SK-N-SH treated with all-trans-retinoic acid at 6 μM for 48 hours (cell line): Measurements from ENCODE around the gene CCDC40.

Experiments used
- ATAC-seq: fragments of 200-7000 bp; cut with Tn5 transposase; 3 replicates; pipeline ENCODE4 v1.9.1; 2020; ENCODE audit warnings: mild to moderate bottlenecking, moderate library complexity
- BACH2 ChIP-seq: fragments of 250-450 bp; sonication (Bioruptor Pico); IDR thresholded peaks from 2 replicates; pipeline ENCODE4 v1.9.0; 2021; ENCODE audit warnings: mild to moderate bottlenecking, borderline replicate concordance
- CSDC2 ChIP-seq: fragments of 250-450 bp; sonication (Bioruptor Pico); IDR thresholded peaks from 2 replicates; pipeline ENCODE4 v1.5.0; 2020; ENCODE audit warnings: mild to moderate bottlenecking, moderate library complexity
- ESRRG ChIP-seq: fragments of 250-450 bp; sonication (Bioruptor Pico); IDR thresholded peaks from 2 replicates; pipeline ENCODE4 v1.6.1; 2021; ENCODE audit warnings: mild to moderate bottlenecking
- GLIS3 ChIP-seq: fragments of 250-450 bp; sonication (Bioruptor Pico); IDR thresholded peaks from 2 replicates; pipeline ENCODE4 v1.5.0; 2020; ENCODE audit warnings: mild to moderate bottlenecking, moderate library complexity
- ISL1 ChIP-seq: fragments of 250-450 bp; sonication (Bioruptor Pico); IDR thresholded peaks from 2 replicates; pipeline ENCODE4 v2.1.2; 2022; ENCODE audit warnings: mild to moderate bottlenecking, moderate library complexity
- OSR1 ChIP-seq: fragments of 250-450 bp; sonication (Bioruptor Pico); IDR thresholded peaks from 2 replicates; pipeline ENCODE4 v1.8.0; 2022; ENCODE audit warnings: moderate library complexity, mild to moderate bottlenecking, inconsistent platforms
- PPARA ChIP-seq: fragments of 250-450 bp; sonication (Bioruptor Pico); IDR thresholded peaks from 2 replicates; pipeline ENCODE4 v1.5.0; 2020; ENCODE audit warnings: mild to moderate bottlenecking, borderline replicate concordance
- RARB ChIP-seq: fragments of 250-450 bp; sonication (Bioruptor Pico); IDR thresholded peaks from 2 replicates; pipeline ENCODE4 v1.8.0; 2021; ENCODE audit warnings: mild to moderate bottlenecking, moderate library complexity
- SNAI2 ChIP-seq: fragments of 250-450 bp; sonication (Bioruptor Pico); IDR thresholded peaks from 2 replicates; pipeline ENCODE4 v1.5.0; 2020; ENCODE audit warnings: mild to moderate bottlenecking, moderate library complexity
- TCF4 ChIP-seq: fragments of 250-450 bp; sonication (Bioruptor Pico); IDR thresholded peaks from 2 replicates; pipeline ENCODE4 v1.8.0; 2021; ENCODE audit warnings: mild to moderate bottlenecking, moderate library complexity, borderline replicate concordance
- ZC3H10 ChIP-seq: fragments of 250-450 bp; sonication (Bioruptor Pico); IDR thresholded peaks from 2 replicates; pipeline ENCODE4 v1.5.1; 2021; ENCODE audit warnings: mild to moderate bottlenecking, moderate library complexity
- ZFP3 ChIP-seq: fragments of 250-450 bp; sonication (Bioruptor Pico); IDR thresholded peaks from 2 replicates; pipeline ENCODE4 v1.5.0; 2020; ENCODE audit warnings: mild to moderate bottlenecking, moderate library complexity
- ZFP30 ChIP-seq: fragments of 450-650 bp; formaldehyde crosslinking; IDR thresholded peaks from 2 replicates; pipeline ENCODE4 v1.5.0; 2022; ENCODE audit warnings: mild to moderate bottlenecking, moderate library complexity
- ZNF565 ChIP-seq: fragments of 450-650 bp; formaldehyde crosslinking; conservative IDR thresholded peaks from 2 replicates; pipeline ENCODE4 v1.5.0; 2020; ENCODE audit warnings: low read depth, mild to moderate bottlenecking, moderate library complexity
- ZNF70 ChIP-seq: fragments of 450-650 bp; formaldehyde crosslinking; IDR thresholded peaks from 2 replicates; pipeline ENCODE4 v1.5.0; 2020; ENCODE audit warnings: mild to moderate bottlenecking, moderate library complexity
- ZNF8 ChIP-seq: fragments of 450-650 bp; formaldehyde crosslinking; IDR thresholded peaks from 2 replicates; pipeline ENCODE4 v1.5.0; 2020; ENCODE audit warnings: mild to moderate bottlenecking, moderate library complexity
- TF ChIP-seq, protein P1 (sequence below): fragments of 250-450 bp; sonication (Bioruptor Pico); IDR thresholded peaks from 2 replicates; pipeline ENCODE4 v1.5.1; 2021; ENCODE audit warnings: mild to moderate bottlenecking, moderate library complexity
- TF ChIP-seq, protein P2 (sequence below): fragments of 250-450 bp; sonication (Bioruptor Pico); IDR thresholded peaks from 2 replicates; pipeline ENCODE4 v1.5.1; 2020; ENCODE audit warnings: low read depth, mild to moderate bottlenecking, moderate library complexity
- TF ChIP-seq, protein P3 (sequence below): fragments of 250-450 bp; sonication (Bioruptor Pico); IDR thresholded peaks from 2 replicates; pipeline ENCODE4 v1.5.0; 2020; ENCODE audit warnings: mild to moderate bottlenecking, moderate library complexity
- TF ChIP-seq, protein P4 (sequence below): fragments of 250-450 bp; sonication (Bioruptor Pico); IDR thresholded peaks from 2 replicates; pipeline ENCODE4 v1.8.0; 2020; ENCODE audit warnings: mild to moderate bottlenecking, moderate library complexity, borderline replicate concordance

CCDC40 gene

DNA sequence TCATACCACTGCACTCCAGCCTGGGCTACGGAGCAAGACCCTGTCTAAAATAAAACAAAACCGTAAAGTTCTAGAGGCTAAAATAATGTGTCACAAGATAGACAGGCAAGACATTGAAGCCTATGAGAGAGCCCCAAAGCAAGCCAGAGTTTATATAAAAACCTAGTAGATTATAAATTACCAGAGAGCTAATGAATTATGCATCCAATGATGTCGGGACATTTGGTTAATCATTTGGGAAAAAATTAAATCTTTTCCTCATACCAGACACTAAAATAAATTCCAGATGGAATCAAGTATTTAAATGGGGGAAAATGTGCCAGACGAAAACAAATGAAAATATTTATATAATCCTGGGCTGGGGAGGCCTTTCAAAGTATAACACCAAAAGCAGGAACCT, 24.2 kb downstream of the CCDC40 start:
- ATAC-seq, result no peak
- TF ChIP-seq ZC3H10 (CRISPR knock-in tag) (no peak), TCF4 (CRISPR knock-in tag) (no peak), ZNF565 (CRISPR knock-in tag) (no peak), ZFP30 (no peak)
- TF ChIP-seq, protein P1, sequence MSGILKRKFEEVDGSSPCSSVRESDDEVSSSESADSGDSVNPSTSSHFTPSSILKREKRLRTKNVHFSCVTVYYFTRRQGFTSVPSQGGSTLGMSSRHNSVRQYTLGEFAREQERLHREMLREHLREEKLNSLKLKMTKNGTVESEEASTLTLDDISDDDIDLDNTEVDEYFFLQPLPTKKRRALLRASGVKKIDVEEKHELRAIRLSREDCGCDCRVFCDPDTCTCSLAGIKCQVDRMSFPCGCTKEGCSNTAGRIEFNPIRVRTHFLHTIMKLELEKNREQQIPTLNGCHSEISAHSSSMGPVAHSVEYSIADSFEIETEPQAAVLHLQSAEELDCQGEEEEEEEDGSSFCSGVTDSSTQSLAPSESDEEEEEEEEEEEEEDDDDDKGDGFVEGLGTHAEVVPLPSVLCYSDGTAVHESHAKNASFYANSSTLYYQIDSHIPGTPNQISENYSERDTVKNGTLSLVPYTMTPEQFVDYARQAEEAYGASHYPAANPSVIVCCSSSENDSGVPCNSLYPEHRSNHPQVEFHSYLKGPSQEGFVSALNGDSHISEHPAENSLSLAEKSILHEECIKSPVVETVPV (CRISPR knock-in tag), result no peak

DNA sequence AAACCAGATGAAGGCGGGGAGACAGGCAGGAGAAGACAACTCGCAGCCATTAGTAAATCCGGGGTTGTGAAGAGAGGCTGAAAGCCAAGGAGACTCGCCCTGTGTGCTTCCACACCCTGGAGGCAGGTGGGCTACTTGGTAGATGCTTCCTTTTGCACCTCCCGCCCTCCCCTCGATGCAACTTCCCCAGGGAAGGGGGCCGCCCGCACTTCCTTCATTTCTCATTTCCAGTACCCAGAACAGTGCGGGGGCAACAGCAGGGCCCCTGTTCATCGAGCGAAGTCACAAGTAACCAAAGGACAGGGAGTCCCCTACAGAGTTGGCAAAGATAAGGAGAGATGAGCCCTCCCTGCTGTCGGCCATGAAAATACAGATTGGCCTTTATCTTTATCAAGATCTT, 25.0 kb downstream of the CCDC40 start:
- TF ChIP-seq PPARA (CRISPR knock-in tag) (no peak), CSDC2 (CRISPR knock-in tag) (no peak), SNAI2 (CRISPR knock-in tag) (no peak), OSR1 (CRISPR knock-in tag) (no peak), ISL1 (no peak), ZNF8 (CRISPR knock-in tag) (no peak), TCF4 (CRISPR knock-in tag) (no peak), GLIS3 (CRISPR knock-in tag) (no peak), ZC3H10 (CRISPR knock-in tag) (no peak), BACH2 (CRISPR knock-in tag) (no peak), ZFP3 (CRISPR knock-in tag) (no peak), ZNF70 (CRISPR knock-in tag) (no peak), ZNF565 (CRISPR knock-in tag) (no peak), RARB (CRISPR knock-in tag) (no peak)
- TF ChIP-seq, protein P2, sequence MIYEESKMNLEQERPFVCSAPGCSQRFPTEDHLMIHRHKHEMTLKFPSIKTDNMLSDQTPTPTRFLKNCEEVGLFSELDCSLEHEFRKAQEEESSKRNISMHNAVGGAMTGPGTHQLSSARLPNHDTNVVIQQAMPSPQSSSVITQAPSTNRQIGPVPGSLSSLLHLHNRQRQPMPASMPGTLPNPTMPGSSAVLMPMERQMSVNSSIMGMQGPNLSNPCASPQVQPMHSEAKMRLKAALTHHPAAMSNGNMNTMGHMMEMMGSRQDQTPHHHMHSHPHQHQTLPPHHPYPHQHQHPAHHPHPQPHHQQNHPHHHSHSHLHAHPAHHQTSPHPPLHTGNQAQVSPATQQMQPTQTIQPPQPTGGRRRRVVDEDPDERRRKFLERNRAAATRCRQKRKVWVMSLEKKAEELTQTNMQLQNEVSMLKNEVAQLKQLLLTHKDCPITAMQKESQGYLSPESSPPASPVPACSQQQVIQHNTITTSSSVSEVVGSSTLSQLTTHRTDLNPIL (CRISPR knock-in tag), result no peak
- TF ChIP-seq, protein P3, sequence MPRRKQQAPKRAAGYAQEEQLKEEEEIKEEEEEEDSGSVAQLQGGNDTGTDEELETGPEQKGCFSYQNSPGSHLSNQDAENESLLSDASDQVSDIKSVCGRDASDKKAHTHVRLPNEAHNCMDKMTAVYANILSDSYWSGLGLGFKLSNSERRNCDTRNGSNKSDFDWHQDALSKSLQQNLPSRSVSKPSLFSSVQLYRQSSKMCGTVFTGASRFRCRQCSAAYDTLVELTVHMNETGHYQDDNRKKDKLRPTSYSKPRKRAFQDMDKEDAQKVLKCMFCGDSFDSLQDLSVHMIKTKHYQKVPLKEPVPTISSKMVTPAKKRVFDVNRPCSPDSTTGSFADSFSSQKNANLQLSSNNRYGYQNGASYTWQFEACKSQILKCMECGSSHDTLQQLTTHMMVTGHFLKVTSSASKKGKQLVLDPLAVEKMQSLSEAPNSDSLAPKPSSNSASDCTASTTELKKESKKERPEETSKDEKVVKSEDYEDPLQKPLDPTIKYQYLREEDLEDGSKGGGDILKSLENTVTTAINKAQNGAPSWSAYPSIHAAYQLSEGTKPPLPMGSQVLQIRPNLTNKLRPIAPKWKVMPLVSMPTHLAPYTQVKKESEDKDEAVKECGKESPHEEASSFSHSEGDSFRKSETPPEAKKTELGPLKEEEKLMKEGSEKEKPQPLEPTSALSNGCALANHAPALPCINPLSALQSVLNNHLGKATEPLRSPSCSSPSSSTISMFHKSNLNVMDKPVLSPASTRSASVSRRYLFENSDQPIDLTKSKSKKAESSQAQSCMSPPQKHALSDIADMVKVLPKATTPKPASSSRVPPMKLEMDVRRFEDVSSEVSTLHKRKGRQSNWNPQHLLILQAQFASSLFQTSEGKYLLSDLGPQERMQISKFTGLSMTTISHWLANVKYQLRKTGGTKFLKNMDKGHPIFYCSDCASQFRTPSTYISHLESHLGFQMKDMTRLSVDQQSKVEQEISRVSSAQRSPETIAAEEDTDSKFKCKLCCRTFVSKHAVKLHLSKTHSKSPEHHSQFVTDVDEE, result no peak
- TF ChIP-seq, protein P4, sequence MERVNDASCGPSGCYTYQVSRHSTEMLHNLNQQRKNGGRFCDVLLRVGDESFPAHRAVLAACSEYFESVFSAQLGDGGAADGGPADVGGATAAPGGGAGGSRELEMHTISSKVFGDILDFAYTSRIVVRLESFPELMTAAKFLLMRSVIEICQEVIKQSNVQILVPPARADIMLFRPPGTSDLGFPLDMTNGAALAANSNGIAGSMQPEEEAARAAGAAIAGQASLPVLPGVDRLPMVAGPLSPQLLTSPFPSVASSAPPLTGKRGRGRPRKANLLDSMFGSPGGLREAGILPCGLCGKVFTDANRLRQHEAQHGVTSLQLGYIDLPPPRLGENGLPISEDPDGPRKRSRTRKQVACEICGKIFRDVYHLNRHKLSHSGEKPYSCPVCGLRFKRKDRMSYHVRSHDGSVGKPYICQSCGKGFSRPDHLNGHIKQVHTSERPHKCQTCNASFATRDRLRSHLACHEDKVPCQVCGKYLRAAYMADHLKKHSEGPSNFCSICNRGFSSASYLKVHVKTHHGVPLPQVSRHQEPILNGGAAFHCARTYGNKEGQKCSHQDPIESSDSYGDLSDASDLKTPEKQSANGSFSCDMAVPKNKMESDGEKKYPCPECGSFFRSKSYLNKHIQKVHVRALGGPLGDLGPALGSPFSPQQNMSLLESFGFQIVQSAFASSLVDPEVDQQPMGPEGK (CRISPR knock-in tag), result no peak

DNA sequence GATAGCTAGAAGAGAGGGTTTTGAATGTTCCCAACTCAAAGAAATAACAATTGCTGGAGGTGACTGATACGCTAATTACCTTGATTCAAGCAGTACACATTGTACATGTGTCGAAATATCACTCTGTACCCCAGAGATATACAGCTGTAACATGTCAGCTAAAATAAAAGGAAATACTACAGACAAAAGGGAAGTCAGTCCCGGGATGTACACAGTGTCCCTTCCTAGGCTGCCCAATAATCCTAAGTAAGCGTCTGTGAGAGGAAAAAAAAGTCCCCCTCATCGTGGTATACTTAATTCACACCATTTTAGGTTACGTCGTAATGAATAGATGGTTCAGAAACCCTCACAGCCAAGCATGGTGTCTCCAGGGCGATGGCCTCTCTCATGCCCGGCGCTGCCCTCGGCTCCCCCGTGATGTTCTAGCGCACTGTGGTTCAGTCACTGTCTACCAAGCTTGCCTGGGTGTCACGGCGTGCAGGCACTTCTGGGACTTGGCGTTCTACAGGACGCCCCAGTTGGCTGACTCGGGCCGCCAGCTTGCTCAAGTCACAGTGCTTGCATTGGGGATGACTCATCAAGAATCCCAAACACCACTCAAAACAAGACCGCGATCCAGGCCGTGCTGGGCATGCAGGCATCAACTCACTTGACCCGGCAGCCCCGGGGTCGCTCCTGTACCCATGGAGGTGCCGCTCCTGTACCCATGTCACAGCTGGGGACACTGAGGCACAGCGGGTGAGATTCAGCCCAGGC, 27.6 kb downstream of the CCDC40 start:
- peak; percentile 46 for ATAC-seq
- TF ChIP-seq OSR1 (CRISPR knock-in tag) (no peak), BACH2 (CRISPR knock-in tag) (no peak), ESRRG (CRISPR knock-in tag) (no peak), TCF4 (CRISPR knock-in tag) (no peak), ZFP3 (CRISPR knock-in tag) (no peak)
- TF ChIP-seq, protein P3, result no peak
- TF ChIP-seq, all 23 proteins: peak for 0

More for the DNA sequence above, 25.0 kb downstream of the CCDC40 start:
- ATAC-seq, result no peak
